ENCODE data around the gene PARS2.

DNA sequence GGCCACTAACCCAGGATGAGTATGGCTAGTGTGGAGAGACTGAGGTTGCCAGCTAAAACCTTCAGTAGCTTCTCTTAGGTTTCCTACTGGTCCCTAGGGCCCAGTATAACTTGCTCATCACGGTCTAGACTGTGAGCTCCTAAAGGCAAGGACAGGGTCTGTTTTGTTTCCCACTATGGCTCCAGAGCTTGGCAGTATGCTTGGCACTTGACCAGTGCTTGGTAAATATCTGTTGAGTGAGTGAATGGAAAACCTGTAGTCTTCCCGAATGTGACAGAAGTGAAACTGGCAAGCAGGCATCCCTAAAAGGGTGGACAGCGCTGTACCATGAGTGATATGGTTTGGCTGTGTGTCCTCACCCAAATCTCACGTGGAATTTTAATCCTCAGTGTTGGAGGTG, 13.1 kb upstream of the PARS2 start:
- no peak for TF ChIP-seq FOXK2 (IDR thresholded peaks at IDR 0.05)
- no peak for TF ChIP-seq SP1 (IDR thresholded peaks at IDR 0.05)
- no peak for TF ChIP-seq HDGF (IDR thresholded peaks at IDR 0.05; ENCODE audit: borderline replicate concordance)
- TF ChIP-seq ELF4 (IDR thresholded peaks at IDR 0.05): no peak

All from HEK293T (cell line).